HepG2 (cell line): ENCODE data around the gene PPP1R3A.

Source experiments
- CAMTA2 ChIP-seq: sonication (generic); formaldehyde crosslinking; IDR thresholded peaks from 2 replicates; pipeline ENCODE4 v1.4.0; 2020; ENCODE audit warnings: mild to moderate bottlenecking, missing genetic modification reagents, borderline replicate concordance
- MIER3 ChIP-seq: IDR thresholded peaks from 2 replicates; pipeline ENCODE4 v1.6.1; 2016; ENCODE audit warnings: missing compliant biosample characterization, borderline replicate concordance
- SIN3A ChIP-seq: IDR thresholded peaks from 2 replicates; pipeline ENCODE4 v1.6.1; 2011; ENCODE audit warnings: low read depth, mild to moderate bottlenecking, control low read depth, low read length, borderline replicate concordance
- ZNF615 ChIP-seq: sonication (generic); formaldehyde crosslinking; IDR thresholded peaks from 2 replicates; pipeline ENCODE4 v1.5.0; 2020; ENCODE audit warnings: mild to moderate bottlenecking, missing genetic modification reagents, borderline replicate concordance
- TF ChIP-seq, protein P1 (sequence below): sonication (generic); formaldehyde crosslinking; IDR thresholded peaks from 2 replicates; pipeline ENCODE4 v1.5.0; 2020; ENCODE audit warnings: mild to moderate bottlenecking, missing genetic modification reagents, moderate library complexity

DNA sequence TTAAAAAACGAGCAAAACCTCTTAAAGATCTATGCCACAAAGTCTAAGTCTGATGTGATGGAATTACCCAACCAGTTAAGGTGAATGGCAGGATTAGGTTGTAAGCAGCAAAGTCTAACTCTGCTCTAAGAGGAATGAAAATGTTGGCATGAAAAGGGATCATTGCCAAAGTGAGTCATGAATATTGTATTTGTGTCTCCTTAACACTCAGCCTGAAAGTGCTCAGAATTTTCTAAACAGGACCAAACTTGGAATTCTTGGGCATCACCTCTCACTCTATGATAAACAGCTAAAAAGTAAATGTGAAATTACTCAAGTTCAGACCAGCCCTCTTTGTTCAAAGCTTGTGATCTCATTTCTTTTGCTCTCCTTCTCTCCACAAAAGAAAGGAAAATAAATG lies 27.0 kb downstream of the PPP1R3A start:
- TF ChIP-seq ZNF615 (CRISPR knock-in tag), result no peak
- TF ChIP-seq, protein P1, sequence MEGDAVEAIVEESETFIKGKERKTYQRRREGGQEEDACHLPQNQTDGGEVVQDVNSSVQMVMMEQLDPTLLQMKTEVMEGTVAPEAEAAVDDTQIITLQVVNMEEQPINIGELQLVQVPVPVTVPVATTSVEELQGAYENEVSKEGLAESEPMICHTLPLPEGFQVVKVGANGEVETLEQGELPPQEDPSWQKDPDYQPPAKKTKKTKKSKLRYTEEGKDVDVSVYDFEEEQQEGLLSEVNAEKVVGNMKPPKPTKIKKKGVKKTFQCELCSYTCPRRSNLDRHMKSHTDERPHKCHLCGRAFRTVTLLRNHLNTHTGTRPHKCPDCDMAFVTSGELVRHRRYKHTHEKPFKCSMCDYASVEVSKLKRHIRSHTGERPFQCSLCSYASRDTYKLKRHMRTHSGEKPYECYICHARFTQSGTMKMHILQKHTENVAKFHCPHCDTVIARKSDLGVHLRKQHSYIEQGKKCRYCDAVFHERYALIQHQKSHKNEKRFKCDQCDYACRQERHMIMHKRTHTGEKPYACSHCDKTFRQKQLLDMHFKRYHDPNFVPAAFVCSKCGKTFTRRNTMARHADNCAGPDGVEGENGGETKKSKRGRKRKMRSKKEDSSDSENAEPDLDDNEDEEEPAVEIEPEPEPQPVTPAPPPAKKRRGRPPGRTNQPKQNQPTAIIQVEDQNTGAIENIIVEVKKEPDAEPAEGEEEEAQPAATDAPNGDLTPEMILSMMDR, result no peak
- no peak for TF ChIP-seq CAMTA2 (CRISPR knock-in tag)
- no peak for TF ChIP-seq SIN3A
- no peak for TF ChIP-seq MIER3 (CRISPR knock-in tag)
